Astrocyte (in vitro differentiated cells and primary cell): ENCODE measurements around the gene SETD2.

Experiments
- CTCF ChIP-seq: IDR thresholded peaks from 2 replicates; pipeline ENCODE4 v1.5.1; 2011; ENCODE audit warnings: low read depth, mild to moderate bottlenecking, inconsistent platforms, low read length, moderate library complexity; ENCODE audit not compliant: insufficient read depth
- EZH2 ChIP-seq: IDR thresholded peaks from 2 replicates; pipeline ENCODE4 v1.6.1; 2012; ENCODE audit warnings: mild to moderate bottlenecking, low read length, inconsistent platforms; ENCODE audit not compliant: insufficient read depth

- no peak for TF ChIP-seq EZH2
- TF ChIP-seq CTCF: no peak
Observed at GRCh38 chr3:46989146-46989810, 174.6 kb downstream of the SETD2 start.
